Transverse colon (tissue), 4 donors: Measurements from ENCODE around the gene SIPA1L3. TPM values are rescaled to one million over a fixed set of nuclear protein-coding genes. Genes with fewer than 3 reads are reported as not detected.

Experiments used
- DNase-seq: peaks from one replicate; pipeline ENCODE4 v3.0.0-alpha.2; 2019
- H3K27ac ChIP-seq, 4 donors: fragments of 200-600 bp; sonication (generic); 2 replicates each; pipeline ENCODE4 v1.5.1; 2016 to 2018; ENCODE audit warnings: inconsistent platforms in 4 of 4
- H3K27me3 ChIP-seq: fragments of 200-600 bp; sonication (generic); 2 replicates; pipeline ENCODE4 v1.5.1; 2017; ENCODE audit warnings: inconsistent platforms
- H3K36me3 ChIP-seq, 4 donors: fragments of 200-600 bp; sonication (generic); 2 replicates each; pipeline ENCODE4 v1.5.1; 2017 to 2019; ENCODE audit warnings: inconsistent platforms in 4 of 4
- H3K4me1 ChIP-seq, 4 donors: fragments of 200-600 bp; sonication (generic); 2 replicates each; pipeline ENCODE4 v1.5.1; 2017 to 2020; ENCODE audit warnings: inconsistent platforms in 4 of 4
- H3K4me3 ChIP-seq, 4 donors: fragments of 200-600 bp; sonication (generic); 1 replicate in 1 of 4; 2 replicates in 3 of 4; pipeline versions ENCODE4 v1.5.1 to v1.6.1; 2017 to 2019; ENCODE audit warnings: inconsistent platforms in 4 of 4
- H3K9me3 ChIP-seq, 2 donors: fragments of 200-600 bp; sonication (generic); 2 replicates each; pipeline ENCODE4 v1.5.1; 2017 to 2019; ENCODE audit warnings: inconsistent platforms in 2 of 2
- EP300 ChIP-seq: sonication (generic); formaldehyde crosslinking; IDR thresholded peaks from one replicate; pipeline ENCODE4 v1.6.1; 2017; ENCODE audit warnings: antibody characterized with exemption, low read depth
- POLR2A ChIP-seq: fragments of 450-650 bp; IDR thresholded peaks from one replicate; pipeline ENCODE4 v1.6.1; 2016; ENCODE audit warnings: antibody characterized with exemption, mild to moderate bottlenecking, moderate library complexity
- POLR2AphosphoS5 ChIP-seq, 3 donors: sonication (generic); formaldehyde crosslinking; IDR thresholded peaks; one replicate each; pipeline ENCODE4 v1.6.1; 2016; ENCODE audit warnings: antibody characterized with exemption in 3 of 3
- WGBS, 2 donors: methylation state at CpG; one replicate each; pipeline ENCODE4 v1.1.5; 2018; ENCODE audit warnings: low coverage in 1 of 2; 5-methylcytosine and 5-hydroxymethylcytosine counted together
- in situ Hi-C, 4 donors: fragments of 200-750 bp; cut with MboI; loops; one replicate each; pipeline versions ENCODE4 v1.15.0 to v1.15.1; 2017; ENCODE audit warnings: low sequenced_read_pairs in 3 of 4, low pct_ligation_motif_present in 1 of 4, low pct_unique_long_range_greater_than_20kb in 1 of 4
- intact Hi-C: fragments of 100-400 bp; cut with DNase I; formaldehyde crosslinking; loops from one replicate; pipeline ENCODE4 v1.15.1; 2023; ENCODE audit warnings: low total_unique reads
- total RNA-seq, 4 donors: library from RNA; depleted of rRNA; stranded (reverse); fragments of >200 nt; gene quantifications; one replicate each; pipeline ENCODE4 v1.1.0, GENCODE V29; 2016
- TF ChIP-seq, protein P1 (sequence below), 5 experiments: fragments of 200-600 bp in 3 of 5; fragments of 450-650 bp in 2 of 5; sonication (generic) in 3 of 5; IDR thresholded peaks; 1 replicate in 2 of 5; 2 replicates in 3 of 5; pipeline ENCODE4 v1.5.1; 2016 to 2017; ENCODE audit warnings: antibody characterized with exemption in 5 of 5, inconsistent platforms in 3 of 5, mild to moderate bottlenecking in 2 of 5, moderate library complexity in 1 of 5

SIPA1L3 gene
- total RNA-seq, 4 donors from 2014 or later = 191 to 284 (median 231) TPM

DNA sequence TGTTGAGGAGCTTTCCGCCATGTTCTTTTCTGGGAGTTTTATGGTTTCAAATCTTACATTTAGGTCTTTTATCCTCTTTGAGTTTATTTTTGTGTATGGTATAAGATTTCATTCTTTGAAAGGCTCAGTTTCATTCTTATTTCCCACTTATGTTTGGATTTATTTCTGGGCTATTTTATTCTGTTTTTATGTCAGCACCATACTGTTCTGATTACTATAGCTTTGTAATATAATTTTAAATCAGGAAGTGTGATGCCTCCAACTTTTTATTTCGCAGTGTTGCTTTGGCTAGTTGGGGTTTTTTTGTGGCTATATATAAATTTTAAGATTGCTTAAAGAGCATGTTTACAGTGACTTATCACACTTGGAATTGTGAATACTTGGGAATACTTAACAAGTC is 135.1 kb downstream of the SIPA1L3 start:
- whole genome bisulfite sequencing, 2 donors = 94 to 97% methylated on average over 2 of the region's 2 CpGs
- intact Hi-C loops (no loop called here), in situ Hi-C loops (no loop called here)
- Histone ChIP-seq H3K9me3 (no peaks in the 10 kb centered on the region), H3K27ac (no peak overlapping the region), H3K36me3 (no peaks in the 10 kb centered on the region), H3K27me3 (no peaks in the 10 kb centered on the region), H3K4me3 (no peak overlapping the region), H3K4me1 (no peaks in the 10 kb centered on the region)
- no peak for DNase-seq
- TF ChIP-seq EP300 = no peak
- no peak for TF ChIP-seq POLR2AphosphoS5 (IDR thresholded peaks at IDR 0.05)
- TF ChIP-seq POLR2A = no peak
- TF ChIP-seq, protein P1, sequence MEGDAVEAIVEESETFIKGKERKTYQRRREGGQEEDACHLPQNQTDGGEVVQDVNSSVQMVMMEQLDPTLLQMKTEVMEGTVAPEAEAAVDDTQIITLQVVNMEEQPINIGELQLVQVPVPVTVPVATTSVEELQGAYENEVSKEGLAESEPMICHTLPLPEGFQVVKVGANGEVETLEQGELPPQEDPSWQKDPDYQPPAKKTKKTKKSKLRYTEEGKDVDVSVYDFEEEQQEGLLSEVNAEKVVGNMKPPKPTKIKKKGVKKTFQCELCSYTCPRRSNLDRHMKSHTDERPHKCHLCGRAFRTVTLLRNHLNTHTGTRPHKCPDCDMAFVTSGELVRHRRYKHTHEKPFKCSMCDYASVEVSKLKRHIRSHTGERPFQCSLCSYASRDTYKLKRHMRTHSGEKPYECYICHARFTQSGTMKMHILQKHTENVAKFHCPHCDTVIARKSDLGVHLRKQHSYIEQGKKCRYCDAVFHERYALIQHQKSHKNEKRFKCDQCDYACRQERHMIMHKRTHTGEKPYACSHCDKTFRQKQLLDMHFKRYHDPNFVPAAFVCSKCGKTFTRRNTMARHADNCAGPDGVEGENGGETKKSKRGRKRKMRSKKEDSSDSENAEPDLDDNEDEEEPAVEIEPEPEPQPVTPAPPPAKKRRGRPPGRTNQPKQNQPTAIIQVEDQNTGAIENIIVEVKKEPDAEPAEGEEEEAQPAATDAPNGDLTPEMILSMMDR (IDR thresholded peaks at IDR 0.05) = no peak

DNA sequence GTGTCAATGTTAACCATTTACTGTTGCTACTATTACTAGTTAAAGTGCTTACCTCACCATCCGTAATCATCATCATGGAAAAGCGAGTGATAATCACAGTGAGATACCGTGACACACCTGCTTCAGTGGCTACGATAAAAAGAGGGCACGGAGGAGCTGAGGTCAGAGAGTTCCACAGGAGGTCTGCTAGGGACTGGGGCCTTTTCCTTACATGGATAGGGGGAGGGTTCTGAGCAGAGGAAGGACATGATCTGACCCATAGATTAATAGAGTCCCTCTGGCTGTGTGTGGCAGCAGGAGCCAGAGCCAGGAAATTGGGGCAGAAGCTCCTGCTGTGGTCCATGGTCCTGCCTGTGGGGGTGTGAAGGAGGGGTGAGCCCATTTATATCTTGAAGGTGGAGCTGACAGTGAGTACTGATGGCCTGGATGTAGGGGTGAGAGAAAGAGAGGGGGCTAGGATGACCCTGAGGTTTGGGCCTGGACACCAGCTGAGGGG is 136.7 kb downstream of the SIPA1L3 start:
- peaks cover 0 to 8% (median 3%) of the 10 kb centered on the region in 4 donors for H3K4me1 ChIP-seq
- WGBS, 2 donors = 88 to 100% methylated on average over 1 to 5 of the region's 5 CpGs
- no peak for DNase-seq
- H3K9me3 ChIP-seq = no peaks in the 10 kb centered on the region
- intact Hi-C loops (no loop called here), in situ Hi-C loops (no loop called here)
- H3K36me3 ChIP-seq = no peaks in the 10 kb centered on the region
- no peak for TF ChIP-seq POLR2AphosphoS5 (IDR thresholded peaks at IDR 0.05)
- TF ChIP-seq EP300 = no peak
- TF ChIP-seq, protein P1 (IDR thresholded peaks at IDR 0.05) = no peak
- no peak for TF ChIP-seq POLR2A
- H3K27me3 ChIP-seq = no peaks in the 10 kb centered on the region
- no peak overlapping the region for H3K27ac ChIP-seq
- no peak overlapping the region for H3K4me3 ChIP-seq

DNA sequence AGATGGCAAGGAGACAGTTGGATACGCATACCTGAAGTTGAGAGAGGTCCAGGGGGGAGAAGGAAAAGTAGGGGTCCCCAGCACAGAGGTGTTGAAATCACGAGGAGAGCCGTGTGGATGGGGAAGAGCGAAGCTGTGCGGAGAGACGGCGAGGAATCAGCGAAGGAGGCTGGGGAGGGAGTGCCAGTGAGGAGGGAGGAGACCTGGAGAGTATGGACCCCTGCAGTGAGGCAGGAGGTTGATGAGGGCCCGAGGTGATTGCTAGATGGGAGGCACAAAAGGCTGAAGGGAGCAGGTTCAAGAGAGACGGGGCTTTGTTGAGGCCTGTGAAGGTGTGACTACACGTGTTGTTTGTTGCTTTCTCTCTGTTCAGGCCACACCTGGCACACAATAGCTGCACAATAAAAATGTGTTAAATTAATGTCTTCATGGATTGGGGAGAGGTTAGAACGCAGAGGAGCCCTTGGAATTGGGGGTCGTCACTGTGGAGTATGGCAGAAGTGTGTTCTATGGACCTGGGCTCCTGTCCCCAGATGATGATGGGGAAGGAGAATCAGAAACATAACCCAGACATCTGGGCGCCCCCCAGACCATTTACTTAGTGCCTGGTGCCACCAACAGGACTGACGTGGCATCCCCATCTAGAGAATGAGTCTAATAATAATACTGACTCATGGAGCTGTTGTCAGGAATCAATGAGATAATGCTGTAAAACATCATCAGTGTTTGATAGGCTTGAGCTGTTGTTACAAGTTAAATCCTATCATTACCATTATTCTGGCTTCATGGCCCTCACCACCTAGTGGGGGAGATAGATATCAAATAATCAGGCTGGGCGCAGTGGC is 137.5 kb downstream of the SIPA1L3 start:
- Histone ChIP-seq H3K4me3 (no peak overlapping the region), H3K36me3 (no peaks in the 10 kb centered on the region), H3K27ac (no peak overlapping the region), H3K9me3 (no peaks in the 10 kb centered on the region), H3K4me1 (peaks cover 0 to 8% (median 3%) of the 10 kb centered on the region in 4 donors), H3K27me3 (no peaks in the 10 kb centered on the region)
- in situ Hi-C loops = no loop called here
- intact Hi-C loops = no loop called here
- TF ChIP-seq, protein P1 (IDR thresholded peaks at IDR 0.05) = no peak
- TF ChIP-seq POLR2A (no peak), EP300 (no peak)
- WGBS, 2 donors = 86 to 89% methylated on average over 10 to 16 of the region's 16 CpGs
- no peak for DNase-seq

DNA sequence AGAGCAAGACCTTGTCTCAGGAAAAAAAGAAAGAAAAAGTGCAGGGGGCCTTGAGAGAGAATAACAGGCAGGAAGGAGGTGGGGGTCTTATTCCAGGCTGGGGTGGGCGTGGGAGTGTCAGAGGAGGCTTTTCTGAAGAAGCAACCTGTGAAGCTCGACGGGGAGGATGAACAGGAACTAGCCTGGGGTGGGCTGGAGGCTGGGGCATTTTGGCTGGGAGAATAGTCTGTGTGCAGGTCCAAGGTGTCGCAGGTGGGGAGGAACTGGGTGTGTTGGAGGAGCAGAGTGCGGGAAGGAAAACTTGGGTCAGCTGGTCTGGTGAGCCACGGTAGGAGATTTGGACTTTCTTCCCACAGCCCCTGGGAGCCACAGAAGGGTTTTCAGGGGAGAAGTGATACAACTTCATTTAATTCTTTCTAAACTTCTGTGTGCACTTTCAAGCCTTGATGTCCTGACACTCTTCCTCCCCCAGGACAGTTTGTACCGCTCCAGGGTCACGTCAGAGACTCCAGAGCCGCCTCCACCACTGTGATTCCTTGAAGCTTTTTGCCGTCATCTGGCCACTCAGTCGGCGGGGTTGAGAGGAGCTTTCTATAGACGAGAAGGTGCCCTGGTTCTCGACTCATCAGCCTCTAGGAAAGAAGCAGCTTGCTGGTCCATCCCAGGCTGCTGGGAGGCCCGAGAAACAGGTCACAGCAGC is 138.7 kb downstream of the SIPA1L3 start:
- DNase-seq = no peak
- H3K4me3 ChIP-seq = no peak overlapping the region
- intact Hi-C loops = no loop called here

More for the DNA sequence above, 138.7 kb downstream of the SIPA1L3 start:
- TF ChIP-seq POLR2A = no peak
- in situ Hi-C loops = no loop called here
- no peaks in the 10 kb centered on the region for H3K36me3 ChIP-seq
- no peaks in the 10 kb centered on the region for H3K9me3 ChIP-seq
- peaks cover 0 to 8% (median 3%) of the 10 kb centered on the region in 4 donors for H3K4me1 ChIP-seq
- WGBS, 2 donors = 74 to 81% methylated on average over 13 to 15 of the region's 15 CpGs
- peak overlapping the region in 2 of 4 donors; percentile 10 to 75 for H3K27ac ChIP-seq
- H3K27me3 ChIP-seq = no peaks in the 10 kb centered on the region
